Sciatic nerve (tissue), 2 donors: ENCODE data around the gene DHX16. TPM values are rescaled to one million over a fixed set of nuclear protein-coding genes. Genes with fewer than 3 reads are reported as not detected.

Experiments
- ATAC-seq: fragments of 200-7000 bp; cut with Tn5 transposase; one replicate; pipeline ENCODE4 v1.9.1; 2020; ENCODE audit warnings: mild to moderate bottlenecking, moderate library complexity
- DNase-seq: peaks from one replicate; pipeline ENCODE4 v3.0.0-alpha.2; 2020; ENCODE audit warnings: low spot score
- intact Hi-C: fragments of 100-400 bp; cut with DNase I; formaldehyde crosslinking; loops from one replicate; pipeline ENCODE4 v1.14.2; 2022
- total RNA-seq: library from RNA; stranded (reverse); fragmentation: NEBNext Ultra II Directional; extraction: Animal tissue kit (Norgen Biotek cat#: 25700); gene quantifications from one replicate; pipeline ENCODE4 v1.2.1, GENCODE V29; 2021
- donor health status: DM: no; HTN: no; CAD: no.
- donor health status: DM: no; HTN: no; CAD: no.

Gene DHX16
- total RNA-seq, 1 donor from 2014 or later = 25.2 TPM

DNA sequence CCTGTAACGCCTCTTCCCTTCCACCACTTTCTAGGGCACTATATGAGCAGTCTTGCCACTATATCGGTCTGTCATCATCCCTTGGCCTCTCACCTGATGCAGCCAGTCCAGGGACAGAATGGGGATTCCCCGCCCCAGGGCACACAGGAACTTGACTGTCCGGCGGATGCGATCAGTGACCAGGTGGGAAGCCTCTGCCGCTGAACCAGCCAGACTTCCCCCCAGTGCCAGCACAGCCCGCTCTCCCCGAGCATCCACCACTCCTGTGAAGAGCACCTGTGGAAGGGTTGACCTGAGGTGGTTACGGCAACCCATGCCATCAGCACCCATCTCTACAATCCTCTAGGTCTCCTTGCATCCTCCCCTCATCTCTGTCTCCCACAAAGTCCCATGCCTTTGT is 30.2 kb upstream of the DHX16 start:
- intact Hi-C loops = no loop called here
- ATAC-seq = no peak
- DNase-seq = no peak

DNA sequence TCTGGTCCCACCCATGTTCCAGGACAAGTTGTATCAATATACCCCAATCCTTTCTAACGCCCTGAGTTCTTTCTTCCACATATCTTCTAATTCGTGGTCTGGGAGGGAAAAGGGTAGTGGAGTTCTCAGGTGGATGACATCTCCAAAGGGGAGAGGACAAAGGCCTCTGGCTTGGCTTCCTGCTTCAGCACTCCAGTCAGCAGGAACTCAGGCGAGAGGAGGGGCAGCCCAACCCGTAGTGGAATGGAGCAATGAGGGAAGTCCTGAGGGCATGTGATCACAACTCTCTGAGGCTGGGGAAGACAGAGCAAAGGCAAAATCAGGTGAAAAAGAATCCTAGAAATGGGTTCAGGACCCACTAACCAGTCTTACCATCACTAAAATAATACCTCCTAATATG is 27.5 kb upstream of the DHX16 start:
- ATAC-seq = peak; percentile 50
- DNase-seq = no peak
- intact Hi-C loops = no loop called here

DNA sequence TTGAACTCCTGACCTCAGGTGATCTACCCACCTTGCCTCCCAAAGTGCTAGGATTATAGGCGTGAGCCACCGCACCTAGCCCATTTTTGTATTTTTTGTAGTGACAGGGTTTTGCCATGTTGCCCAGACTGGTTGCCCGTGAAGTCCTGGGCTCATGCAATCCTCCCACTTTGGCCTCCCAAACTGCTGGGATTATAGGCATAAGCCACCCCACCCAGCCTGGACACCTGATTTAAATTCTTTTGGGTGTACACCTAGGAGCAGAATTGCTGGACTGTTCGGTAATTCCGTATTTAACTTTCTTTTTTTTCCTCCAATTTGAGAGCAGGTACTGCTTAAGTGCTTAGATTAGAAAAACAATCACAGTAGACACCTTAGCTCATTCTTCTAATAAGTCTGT is 23.6 kb upstream of the DHX16 start:
- ATAC-seq = no peak
- intact Hi-C loops = no loop called here
- DNase-seq = no peak

DNA sequence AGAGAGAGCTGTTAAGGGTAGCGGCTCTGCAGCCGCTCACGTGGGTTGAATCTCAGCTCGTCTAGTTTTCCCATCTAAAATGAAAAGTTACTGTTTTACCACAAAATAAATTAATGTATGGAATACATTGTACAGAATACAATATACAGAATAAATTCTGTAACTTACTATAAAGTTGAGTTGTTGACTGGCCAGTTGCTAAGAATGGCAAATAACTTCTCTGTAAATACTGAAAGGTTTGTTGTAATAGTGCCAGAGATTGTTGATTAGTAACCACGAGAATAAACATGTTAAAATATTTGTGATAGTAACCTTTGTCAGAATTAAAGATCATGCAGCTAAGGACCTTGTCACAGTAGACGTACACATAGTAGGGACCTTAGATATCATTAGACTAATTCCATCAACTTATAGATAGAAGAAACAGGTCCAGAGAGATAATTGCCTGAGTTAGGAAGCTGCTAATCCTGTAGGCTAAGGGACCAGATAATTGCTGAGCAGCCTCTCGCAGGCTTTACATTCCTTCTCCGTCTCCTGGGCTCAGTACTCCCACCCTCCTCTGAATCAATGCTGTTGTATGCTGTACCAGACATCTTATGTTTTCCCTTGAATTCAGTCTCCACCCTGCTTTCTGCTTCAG is 18.5 kb upstream of the DHX16 start:
- DNase-seq (no peak), ATAC-seq (no peak)
- intact Hi-C loops = no loop called here

DNA sequence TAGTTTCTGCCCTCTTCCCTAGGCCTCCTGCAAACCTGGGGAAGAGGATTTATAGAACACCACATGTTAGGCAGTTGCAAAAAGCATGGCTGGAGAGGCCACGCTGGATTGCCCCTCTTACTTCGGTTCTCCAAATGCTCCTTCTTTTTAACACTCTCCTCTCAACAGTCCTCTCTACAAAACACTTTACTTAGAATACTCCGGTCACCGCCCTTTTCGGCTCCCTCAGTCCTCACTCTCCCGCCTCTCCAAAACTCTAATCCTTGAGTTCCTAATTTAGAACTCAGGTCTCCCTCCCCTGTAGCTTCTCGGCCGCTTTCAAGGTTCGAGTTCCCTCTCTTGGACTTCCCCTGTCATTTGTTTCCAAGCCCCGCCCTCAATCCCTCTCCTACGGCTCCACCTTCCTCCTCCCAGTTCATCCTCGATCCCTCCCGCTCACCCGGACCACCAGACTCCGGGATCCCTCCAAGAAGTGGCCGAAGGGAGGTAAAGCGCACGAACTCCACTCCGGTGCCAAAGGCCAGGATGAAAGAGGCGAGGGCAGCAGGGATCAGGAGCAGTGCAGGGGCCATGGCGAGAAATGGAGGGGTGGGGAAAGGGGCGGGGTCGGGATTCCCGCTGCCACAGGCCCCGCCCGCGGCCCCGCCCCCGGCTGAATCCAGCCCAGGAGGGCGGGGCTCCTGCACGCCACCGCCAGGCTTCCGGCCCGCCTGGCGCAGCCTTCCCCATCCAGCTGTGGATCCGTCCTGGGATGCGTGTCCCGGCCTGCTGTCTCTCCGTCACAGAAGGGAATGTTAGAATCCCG is 17.8 kb upstream of the DHX16 start, which contains the start of gene NRM:
TSS of gene NRM (minus strand) at position 582 of the 805 bp plus-strand sequence. CDS start at position 572, 10 bp downstream.
- ATAC-seq (peak; percentile 76), DNase-seq (peak; percentile 90)
- intact Hi-C loops = no loop called here

DNA sequence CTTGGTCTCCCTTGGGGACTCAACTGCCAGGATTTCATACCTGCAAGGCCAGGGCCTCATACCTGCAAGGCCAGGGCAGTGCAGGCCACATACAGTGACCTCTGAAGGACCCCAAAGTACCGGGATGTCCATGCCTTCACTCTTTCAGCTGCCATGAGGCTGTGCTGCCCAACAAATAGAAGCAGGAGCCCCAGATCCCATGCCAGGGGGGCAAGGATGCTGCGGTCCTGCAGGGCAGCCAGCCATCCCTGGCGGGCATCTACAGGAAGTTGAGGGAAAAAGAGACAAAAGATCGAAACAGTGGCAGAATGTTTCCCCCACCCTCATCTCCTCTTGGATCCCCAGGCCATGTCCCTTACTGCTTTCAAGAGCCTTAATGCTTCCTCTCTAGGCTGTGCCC is 17.2 kb upstream of the DHX16 start:
- DNase-seq = no peak
- no peak for ATAC-seq
- intact Hi-C loops = no loop called here

DNA sequence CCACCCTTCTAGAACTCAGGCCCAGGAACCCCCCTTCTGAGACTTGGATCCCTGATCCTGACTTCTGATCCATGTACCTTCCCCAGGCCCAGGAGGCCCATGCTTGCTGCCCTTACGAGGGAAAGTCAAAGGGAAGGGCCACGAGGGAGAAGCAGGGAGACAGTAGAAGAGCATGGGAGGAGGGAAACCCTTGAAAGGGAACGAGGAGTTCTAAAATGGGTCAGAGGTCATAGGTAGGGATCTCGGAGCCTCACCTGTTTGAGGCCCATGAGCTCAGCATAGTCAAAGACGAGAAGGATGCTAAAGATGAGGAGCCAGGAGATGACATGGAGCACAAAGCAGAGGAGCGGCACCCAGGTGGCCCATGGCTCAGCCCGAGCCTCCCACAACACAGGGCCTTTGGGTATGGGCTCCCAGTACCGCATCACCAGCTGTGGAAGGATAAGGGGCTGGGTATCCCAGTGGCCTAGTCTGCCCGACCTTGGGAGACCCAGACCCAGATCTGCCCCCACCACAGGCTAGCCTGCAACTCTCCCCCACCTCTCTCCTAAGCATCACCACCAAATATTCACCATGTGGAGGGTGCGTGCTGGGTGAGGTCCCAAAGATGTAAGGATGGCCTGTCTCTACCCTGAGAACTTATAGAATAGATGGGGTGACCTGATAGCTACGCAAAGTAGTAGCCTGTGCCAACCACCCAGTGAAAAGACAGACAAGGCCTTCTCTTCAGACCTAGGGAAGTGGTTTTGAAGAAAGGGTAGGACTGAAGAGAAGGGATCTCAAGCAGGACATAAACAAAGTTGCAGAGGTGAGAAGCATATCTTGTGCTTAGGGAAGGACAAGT is 16.4 kb upstream of the DHX16 start:
- intact Hi-C loops = no loop called here
- DNase-seq = no peak
- ATAC-seq = no peak

DNA sequence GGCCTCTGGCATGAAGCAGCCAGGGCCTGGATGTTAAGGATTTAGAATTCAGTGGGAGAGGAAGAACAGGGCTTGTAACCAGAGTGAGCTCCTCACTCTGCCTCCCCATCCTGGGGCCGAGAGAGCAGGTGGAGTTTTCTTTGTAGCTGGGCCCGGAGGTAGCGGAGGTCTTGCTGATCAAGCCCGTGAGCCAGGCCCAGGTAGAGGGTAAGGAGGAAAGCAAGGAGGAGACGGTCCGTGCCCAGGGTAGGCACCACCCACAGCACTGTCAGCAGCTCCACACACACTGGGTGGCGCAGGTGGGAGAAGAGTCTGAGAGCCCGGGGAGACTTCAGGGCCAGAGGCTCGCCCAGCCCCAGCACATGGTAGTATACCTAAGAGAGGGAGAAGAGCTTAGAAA is 15.8 kb upstream of the DHX16 start:
- DNase-seq (no peak), ATAC-seq (no peak)
- intact Hi-C loops = no loop called here

DNA sequence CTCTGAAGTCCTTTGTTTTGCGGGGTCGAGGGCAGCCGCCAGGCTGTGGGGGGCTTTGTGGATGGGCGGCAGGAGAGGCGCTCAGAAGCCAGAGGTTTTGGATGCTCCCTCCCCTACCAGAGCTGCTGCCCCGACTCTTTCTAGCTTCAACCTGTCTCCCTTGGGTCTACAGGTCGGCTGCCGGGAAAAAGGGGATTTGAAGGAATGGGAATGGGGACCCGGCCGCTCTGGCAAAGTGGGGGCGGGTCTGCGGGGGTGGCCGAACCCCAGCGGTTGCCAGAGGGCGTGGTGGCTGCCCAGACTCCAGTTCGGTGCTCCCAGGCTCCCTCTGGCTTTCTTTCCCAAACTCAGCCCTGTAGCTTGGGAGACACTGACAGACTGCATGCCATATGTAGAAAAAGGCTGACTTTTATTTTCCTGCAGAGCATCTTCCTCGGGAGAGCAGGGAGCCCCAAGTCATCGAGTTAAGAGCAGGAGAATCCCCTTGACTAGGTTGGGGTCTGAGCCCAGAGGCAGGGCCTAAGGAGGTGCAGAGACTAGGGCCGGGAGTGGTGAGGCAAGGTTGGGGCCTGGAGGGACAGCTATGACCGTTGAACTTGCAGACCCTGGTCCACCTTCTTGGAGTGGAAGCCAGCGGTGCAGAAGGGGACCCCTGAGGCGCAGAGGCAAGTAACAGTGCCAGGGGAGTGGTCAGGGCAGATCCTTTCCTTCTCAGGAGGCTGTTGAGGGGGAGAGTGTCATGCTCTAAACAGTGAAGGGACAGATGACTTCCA is 15.0 kb upstream of the DHX16 start:
- intact Hi-C loops = no loop called here
- peak; percentile 80 for DNase-seq
- peak; percentile 35 for ATAC-seq

DNA sequence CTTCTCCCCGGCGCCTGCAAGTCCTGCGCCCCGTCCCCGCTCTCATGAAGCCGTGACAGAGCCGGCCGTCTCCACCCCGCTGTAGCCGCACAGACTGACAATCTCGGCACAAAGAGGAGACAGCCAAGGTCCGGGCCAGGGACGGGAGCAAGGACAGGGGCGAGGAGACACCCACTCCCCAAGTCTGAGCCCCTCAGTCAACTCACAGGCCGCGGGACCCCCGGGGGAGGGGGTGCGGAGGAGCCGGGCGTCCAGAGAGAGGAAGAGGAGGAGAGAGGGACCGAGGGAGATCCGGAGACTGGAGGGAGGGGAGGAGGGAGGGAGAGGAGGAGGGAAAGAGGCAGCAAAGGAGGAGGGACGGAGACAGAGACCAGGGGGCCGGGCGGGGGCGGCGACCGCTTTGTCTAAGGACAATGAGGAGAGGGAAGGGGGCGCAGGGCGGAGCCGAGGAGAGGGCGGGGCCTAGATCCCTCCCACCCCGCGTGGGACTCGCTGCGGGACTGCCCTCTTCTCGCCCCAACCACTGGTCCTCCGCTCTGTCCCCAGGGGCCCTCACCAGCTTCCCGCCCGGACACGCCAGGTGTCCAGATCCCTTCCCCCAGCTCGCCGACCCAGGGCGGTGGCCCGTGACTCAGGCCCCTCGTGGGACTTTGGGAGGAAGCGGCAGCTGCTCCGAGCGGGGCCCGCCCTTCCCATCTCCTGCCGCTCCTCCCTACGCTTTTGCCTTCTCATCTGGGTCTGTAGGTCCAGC is 14.3 kb upstream of the DHX16 start:
- intact Hi-C loops = no loop called here
- ATAC-seq (peak; percentile 78), DNase-seq (peak; percentile 97)

DNA sequence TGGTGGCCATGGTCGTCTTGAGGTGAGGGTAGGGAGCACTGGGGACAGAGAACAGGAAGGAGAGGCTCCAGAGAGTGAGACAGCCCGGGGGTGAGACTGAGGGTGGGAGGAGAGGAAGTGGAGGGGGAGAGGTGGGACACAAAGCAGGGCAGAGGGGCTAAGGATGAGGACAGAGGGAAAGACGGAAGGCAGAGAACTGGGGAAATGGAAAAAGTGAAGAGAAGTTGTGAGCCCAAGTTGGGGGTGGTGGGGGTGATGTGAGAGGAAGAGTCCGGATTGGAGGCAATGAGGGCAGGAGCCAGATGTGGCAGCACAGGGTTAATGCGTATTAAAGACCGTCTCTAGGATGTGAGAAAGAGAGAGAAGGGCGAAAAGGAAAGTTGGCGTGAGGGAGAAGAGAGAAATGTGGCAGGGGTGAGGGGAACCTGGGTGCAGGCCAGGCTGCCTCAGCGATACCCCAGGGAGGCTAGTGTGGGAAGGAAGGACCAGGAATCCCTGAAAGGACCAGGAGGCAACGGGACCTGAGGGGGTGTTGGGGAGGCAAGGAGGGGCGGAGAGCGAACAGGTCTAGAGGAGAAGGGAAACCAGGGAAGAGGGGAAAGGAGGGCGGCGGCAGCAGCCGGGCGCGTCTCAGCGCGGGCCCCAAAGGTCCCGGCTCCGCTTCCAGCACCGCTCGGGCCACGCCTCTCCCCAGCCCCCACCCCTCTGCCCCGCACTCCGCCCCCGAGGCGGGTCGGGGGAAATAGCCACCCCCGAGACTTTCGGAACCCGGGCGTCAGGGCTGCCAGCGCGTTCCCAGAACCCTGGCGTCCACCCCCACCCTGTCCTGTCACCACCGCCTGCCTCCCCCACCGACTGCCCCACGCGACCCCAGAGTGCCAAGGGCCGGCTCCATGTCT is 13.5 kb upstream of the DHX16 start, which contains the start of gene PPP1R18:
TSS of gene PPP1R18 (minus strand) at position 637 of the 899 bp plus-strand sequence. CDS start at position 10, 627 bp downstream.
- peak; percentile 73 for ATAC-seq
- DNase-seq = peak; percentile 92
- intact Hi-C loops = no loop called here

DNA sequence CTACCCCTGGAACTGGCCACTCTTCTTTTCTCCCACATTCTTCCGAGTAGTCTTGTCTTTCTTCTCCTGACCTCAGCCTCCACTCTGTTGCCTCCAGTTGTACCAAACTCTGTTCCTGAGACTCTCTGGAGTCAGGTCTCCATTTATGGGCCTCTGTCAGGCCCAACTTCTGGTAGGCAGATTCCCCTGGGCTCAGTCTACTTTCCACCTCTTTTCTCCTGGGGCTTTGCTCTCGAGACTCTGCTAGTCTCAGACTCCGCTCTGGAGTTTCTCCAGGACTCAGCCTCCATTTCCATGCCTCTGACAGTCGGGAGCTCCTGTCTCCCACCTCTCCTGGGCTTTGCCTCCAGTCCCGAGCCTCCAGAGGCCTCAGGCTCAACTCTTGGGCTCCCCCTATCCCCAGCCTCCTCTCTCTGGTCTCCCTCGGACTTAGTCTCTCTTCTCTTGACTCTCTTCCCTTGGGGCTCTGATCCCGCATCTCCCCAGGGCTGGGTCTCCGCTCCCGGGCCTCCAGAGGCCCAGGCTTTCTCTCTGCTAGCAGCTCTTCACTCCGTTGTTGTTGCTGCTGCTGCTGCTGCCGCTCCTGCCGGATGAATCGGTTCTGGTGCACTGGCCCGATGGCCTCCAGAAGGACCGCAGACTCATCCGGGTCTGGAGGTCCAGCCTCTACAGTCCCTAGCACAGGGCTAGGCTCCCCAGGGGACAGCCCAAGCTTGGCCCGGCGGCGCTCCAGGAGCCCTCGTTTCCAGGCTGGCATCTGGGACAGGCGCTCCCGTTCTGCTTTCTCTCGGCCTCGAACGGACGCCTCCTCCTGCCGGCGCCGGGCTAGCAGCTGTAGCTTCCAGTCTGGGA is 12.6 kb upstream of the DHX16 start:
- intact Hi-C loops = no loop called here
- DNase-seq = peak; percentile 68
- ATAC-seq = no peak

DNA sequence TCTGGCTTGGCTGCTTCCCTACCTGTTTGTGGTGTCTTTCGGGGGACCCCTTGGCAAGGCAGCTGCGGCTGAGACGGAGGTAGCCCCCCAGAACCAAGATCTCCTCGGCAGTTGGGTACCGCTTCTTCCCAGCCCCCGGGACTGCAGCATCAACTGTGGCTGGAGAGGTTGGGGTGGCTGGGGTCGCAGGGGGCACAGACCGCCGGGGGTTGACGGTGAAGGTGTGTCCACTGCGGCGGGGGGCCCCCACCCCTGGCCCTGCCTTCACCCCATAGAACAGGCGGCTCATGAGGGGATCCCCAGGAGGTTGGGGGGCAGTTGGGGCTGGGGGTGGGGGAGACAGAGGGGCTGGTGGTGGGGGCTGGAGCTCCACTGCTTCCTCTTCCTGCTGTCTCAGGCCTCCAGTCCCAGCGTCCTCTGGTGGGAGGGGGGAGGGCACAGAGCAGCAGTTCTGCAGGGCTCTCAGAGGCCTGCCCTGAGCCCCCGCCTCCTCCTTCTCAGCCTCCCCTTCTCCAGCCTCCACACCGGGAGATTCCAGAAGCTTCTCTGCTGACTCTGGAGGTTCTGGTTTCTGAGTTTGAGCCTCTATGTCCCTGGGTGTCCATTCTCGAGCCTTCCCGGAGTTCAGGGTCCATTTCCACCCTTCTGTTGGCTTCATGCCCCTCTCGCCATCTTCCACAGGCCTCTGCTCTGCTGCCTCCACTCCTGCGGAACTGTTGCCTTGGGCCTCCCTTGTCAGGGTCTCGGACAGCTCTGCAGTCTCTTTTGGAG is 11.8 kb upstream of the DHX16 start:
- ATAC-seq (no peak), DNase-seq (peak; percentile 77)
- intact Hi-C loops = no loop called here

DNA sequence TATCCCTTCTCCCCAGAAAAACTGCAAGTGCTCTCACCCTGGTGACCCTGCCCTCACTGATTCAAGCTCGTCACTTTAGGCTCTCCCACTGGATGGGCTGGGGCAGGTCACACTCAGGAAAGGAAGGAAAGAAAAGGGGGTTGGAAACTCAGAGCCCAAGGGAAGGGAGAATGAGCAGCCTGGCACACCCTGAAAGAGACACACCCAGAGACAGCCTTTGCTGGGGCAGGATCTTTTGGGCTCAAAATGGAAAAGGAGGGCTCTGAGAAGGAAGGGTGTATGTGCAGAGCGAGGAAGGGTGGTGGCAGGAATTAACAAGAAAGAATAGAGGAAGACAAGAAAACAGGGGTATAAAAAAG is 11.2 kb upstream of the DHX16 start:
- DNase-seq = no peak

DNA sequence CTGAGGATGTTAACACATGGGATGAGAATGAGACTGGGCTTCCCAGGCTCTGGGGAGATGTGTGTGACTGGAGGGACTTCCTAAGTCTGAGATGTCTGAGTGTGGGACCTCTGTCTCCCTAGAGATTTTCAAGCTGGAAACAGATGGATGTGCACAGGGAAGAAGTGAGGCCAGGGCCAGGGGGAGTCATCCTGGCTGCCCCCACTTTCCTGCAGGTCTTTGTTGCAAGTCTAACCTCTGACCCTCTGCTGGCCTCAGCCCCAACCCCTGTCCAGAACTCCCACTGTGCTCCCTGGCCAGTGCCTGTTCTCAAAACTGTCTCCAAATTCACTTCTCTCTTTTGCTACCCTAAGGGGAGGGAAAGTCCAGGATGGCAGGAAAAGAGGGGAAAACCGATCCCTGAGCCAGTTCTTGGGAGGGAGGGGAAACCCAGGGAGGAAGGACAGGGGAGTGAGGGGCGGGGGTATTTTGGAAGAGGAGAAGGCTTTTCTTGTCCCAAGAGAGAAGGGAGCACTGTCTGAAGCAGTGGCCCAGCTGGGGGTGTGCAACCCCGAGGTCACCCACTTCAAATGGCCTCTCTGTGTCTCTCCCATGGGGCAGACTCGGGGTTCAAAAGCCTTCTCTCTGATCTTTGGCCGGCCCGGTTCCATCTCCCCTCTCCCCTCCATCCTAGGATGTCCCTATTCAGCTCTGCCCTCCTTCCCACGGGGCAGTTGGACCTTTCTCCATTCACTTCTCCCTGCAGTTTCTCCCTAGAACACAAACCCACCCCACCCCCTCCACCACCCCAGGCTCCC is 10.6 kb upstream of the DHX16 start:
- DNase-seq (peak; percentile 72), ATAC-seq (no peak)
- intact Hi-C loops = no loop called here

More for the DNA sequence above, 11.2 kb upstream of the DHX16 start:
- intact Hi-C loops = no loop called here
- ATAC-seq = no peak
